OCI-LY7 (cell line): ENCODE results near the gene RPP25L.

Source experiments
- EZH2phosphoT487 ChIP-seq: fragments of 200-600 bp; sonication (generic); IDR thresholded peaks from 2 replicates; pipeline ENCODE4 v1.6.1; 2018; ENCODE audit warnings: low read depth, borderline replicate concordance, mild to moderate bottlenecking, mixed run types, antibody characterized with exemption, low read length, moderate library complexity, mixed read lengths
- TF ChIP-seq, protein P1 (sequence below): fragments of 200-600 bp; sonication (generic); conservative IDR thresholded peaks from 2 replicates; pipeline ENCODE4 v1.5.1; 2014; ENCODE audit warnings: mild to moderate bottlenecking, antibody characterized with exemption, low read length, moderate library complexity, mixed read lengths

DNA sequence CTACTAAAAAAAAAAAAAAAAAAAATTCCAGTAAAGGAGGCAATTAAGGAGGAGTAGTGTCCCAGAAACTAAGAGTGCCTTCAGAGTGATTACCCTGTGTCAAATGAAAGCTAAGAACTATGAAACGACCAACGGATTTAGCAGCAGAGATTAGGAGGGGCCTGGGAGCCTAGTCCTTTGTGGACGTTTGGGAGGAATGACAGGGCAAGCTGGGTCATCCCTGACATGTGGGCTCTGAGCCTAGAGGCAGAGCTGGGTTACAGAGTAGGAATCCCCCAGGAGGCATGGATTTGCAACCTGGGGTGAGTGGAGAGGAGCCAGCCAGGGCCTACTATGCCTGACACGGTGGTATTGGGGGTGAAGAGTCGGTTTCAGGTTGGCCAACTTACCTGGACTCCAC is 21.3 kb upstream of the RPP25L start:
- TF ChIP-seq EZH2phosphoT487 = no peak
- TF ChIP-seq, protein P1, sequence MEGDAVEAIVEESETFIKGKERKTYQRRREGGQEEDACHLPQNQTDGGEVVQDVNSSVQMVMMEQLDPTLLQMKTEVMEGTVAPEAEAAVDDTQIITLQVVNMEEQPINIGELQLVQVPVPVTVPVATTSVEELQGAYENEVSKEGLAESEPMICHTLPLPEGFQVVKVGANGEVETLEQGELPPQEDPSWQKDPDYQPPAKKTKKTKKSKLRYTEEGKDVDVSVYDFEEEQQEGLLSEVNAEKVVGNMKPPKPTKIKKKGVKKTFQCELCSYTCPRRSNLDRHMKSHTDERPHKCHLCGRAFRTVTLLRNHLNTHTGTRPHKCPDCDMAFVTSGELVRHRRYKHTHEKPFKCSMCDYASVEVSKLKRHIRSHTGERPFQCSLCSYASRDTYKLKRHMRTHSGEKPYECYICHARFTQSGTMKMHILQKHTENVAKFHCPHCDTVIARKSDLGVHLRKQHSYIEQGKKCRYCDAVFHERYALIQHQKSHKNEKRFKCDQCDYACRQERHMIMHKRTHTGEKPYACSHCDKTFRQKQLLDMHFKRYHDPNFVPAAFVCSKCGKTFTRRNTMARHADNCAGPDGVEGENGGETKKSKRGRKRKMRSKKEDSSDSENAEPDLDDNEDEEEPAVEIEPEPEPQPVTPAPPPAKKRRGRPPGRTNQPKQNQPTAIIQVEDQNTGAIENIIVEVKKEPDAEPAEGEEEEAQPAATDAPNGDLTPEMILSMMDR = no peak
